ENCODE measurements around the gene SDR42E2.

GRCh38 chr16:22122239-22122638 is 40.1 kb upstream of the SDR42E2 start:
- TF ChIP-seq POLR2AphosphoS5 (IDR thresholded peaks at IDR 0.05): no peak
- no peak for TF ChIP-seq POLR2A (IDR thresholded peaks at IDR 0.05)

Data from spleen (tissue), 3 donors.